K562 (cell line): ENCODE measurements around the gene SLC7A5. TPM values are rescaled to one million over a fixed set of nuclear protein-coding genes. Genes with fewer than 3 reads are reported as not detected.
A peak's percentile ranks its signal among the peaks of the same experiment; 100 is the strongest.

Source experiments
- CCNT2 ChIP-seq: IDR thresholded peaks from 2 replicates; pipeline ENCODE4 v1.6.1; 2011; ENCODE audit warnings: borderline replicate concordance, low read depth, mild to moderate bottlenecking, moderate library complexity, mixed read lengths, low read length; ENCODE audit not compliant: insufficient read length; ENCODE audit errors: extremely low read depth
- DMBX1 ChIP-seq: fragments of 250-450 bp; sonication (Bioruptor Pico); IDR thresholded peaks from 2 replicates; pipeline ENCODE4 v1.8.0; 2022; ENCODE audit warnings: inconsistent platforms, mild to moderate bottlenecking, moderate library complexity, borderline replicate concordance
- GATA2 ChIP-seq: sonication (generic); formaldehyde crosslinking; IDR thresholded peaks from 2 replicates; pipeline ENCODE4 v1.4.0; 2020; ENCODE audit warnings: mild to moderate bottlenecking, missing genetic modification reagents
- MXD1 ChIP-seq: fragments of 250-450 bp; sonication (Bioruptor Pico); IDR thresholded peaks from 2 replicates; pipeline ENCODE4 v1.8.0; 2021; ENCODE audit warnings: borderline replicate concordance, mild to moderate bottlenecking, moderate library complexity; ENCODE audit not compliant: poor library complexity, severe bottlenecking
- ZBTB33 ChIP-seq: sonication (generic); formaldehyde crosslinking; IDR thresholded peaks from 2 replicates; pipeline ENCODE4 v1.8.1; 2023; ENCODE audit warnings: mild to moderate bottlenecking, missing genetic modification reagents
- polyA plus RNA-seq, 8 experiments: library from polyadenylated mRNA; depleted of rRNA in 4 of 8; stranded (reverse) in 5 of 8; unstranded in 3 of 8; fragments of >200 nt; fragmentation: Nextera tagmentation in 2 of 8; fragmentation: Illumina TruSeq in 1 of 8; extraction: Ambion mirVana in 2 of 8; extraction: Trizol in 1 of 8; gene quantifications; 2 replicates each; pipeline versions ENCODE4 v1.2.1 to v1.2.3, GENCODE V29; 2011 to 2014; ENCODE audit warnings: inconsistent platforms in 1 of 8, missing spikeins in 1 of 8
- total RNA-seq, 7 experiments: library from RNA; depleted of rRNA in 6 of 7; stranded (reverse); fragments of >200 nt in 6 of 7; fragmentation: Illumina TruSeq in 2 of 7; extraction: Trizol in 2 of 7; gene quantifications; 2 replicates each; pipeline versions ENCODE4 v1.2.1 to v1.2.3, GENCODE V29; 2011 to 2021; ENCODE audit warnings: low replicate concordance in 1 of 7

Gene SLC7A5
- total and polyA plus RNA-seq, 9 of the 15 experiments (the other 6 are each of a cell fraction or from before 2014, with no cell fraction given): 1.9 to 220 (median 18.6) TPM

GRCh38 chr16:87869061-87869878 is at the start of gene SLC7A5 (continued):
- TF ChIP-seq MXD1 (CRISPR knock-in tag) (peak; percentile 52), DMBX1 (CRISPR knock-in tag) (0 out of 2 replicates have a peak, but pooled peaks have one; percentile 38), CCNT2 (peak; percentile 64), ZBTB33 (CRISPR knock-in tag) (0 out of 2 replicates have a peak, but pooled peaks have one; percentile 5), GATA2 (CRISPR knock-in tag) (0 out of 2 replicates have a peak, but pooled peaks have one; percentile 36)
